ENCODE data around the gene SLC39A7. TPM values are rescaled to one million over a fixed set of nuclear protein-coding genes. Genes with fewer than 3 reads are reported as not detected.
A peak's percentile ranks its signal among the peaks of the same experiment; 100 is the strongest.

SLC39A7 gene
- total and polyA plus RNA-seq, 2 of the 13 experiments (the other 11 are each of a cell fraction or from before 2014, with no cell fraction given): 142 to 229 TPM

DNA sequence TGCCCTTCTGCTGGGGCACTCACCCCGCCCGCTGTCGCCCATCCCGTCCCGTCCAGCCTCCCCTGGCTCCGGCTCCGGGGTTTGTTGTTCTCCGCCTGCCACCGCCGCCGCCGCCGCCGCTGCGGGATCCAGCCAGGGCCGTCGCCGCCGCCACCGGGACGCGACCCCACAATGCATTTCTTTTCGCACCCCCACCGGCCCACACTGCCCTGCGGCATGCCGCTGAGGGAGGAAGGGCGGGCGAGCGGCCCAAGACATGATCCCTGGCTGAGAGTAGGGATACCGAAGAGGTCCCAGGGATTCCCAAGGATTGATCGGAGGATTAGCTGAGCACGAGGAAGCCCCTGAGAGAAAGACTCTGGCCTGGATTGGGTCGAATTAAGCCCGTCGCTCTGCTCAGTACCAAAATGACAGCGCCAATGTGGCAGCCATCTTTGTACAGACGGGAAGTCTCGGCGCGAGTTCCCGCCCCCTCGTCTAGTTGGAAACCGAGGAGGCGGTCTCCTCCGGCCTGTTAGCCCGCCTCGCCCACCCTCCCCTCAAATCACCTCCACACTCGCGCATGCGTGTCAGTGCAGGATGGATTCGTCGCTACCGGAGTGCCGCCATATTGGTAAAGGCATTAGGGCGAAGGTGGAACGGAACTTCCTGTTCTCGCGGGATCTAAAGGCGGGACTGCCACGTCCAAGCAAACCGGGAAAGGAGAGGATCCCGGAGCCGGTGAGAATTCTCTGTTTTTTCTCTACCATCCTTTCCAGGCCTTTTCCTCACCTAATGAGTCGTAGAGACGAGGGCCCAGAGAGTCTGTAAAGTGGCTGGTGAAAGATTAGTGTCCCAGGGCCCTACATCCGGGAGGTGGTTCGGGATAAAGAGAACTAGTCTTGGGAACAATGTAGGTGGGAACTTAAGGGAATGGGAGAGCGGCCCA, at the start of gene SLC39A7, which contains the start of gene RXRB (continued):
- TF ChIP-seq NR2F6 (IDR thresholded peaks at IDR 0.05) (no peak; the same call in 1 of the 2 replicates), NR2F6 (CRISPR knock-in tag; IDR thresholded peaks at IDR 0.05) (0 out of 2 replicates have a peak, but pooled peaks have one; percentile 5), HIVEP1 (CRISPR knock-in tag; IDR thresholded peaks at IDR 0.05) (no peak; the same call in none of the 2 replicates), U2AF2 (IDR thresholded peaks at IDR 0.05; ENCODE audit: low read depth, low read length) (no peak), SUZ12 (IDR thresholded peaks at IDR 0.05; ENCODE audit: low read depth, low read length) (peak; percentile 24; the same call in 1 of the 2 replicates), RBM39 (IDR thresholded peaks at IDR 0.05; ENCODE audit: low read depth, low read length, poor library complexity, severe bottlenecking) (peak; percentile 99), HNF4G (IDR thresholded peaks at IDR 0.05; ENCODE audit: borderline replicate concordance, low read depth, low read length) (peak; percentile 10; the same call in 1 of the 2 replicates), HNF4G (CRISPR knock-in tag; IDR thresholded peaks at IDR 0.05; ENCODE audit: borderline replicate concordance, low read depth) (0 out of 2 replicates have a peak, but pooled peaks have one; percentile 54), CHD2 (IDR thresholded peaks at IDR 0.05; ENCODE audit: low read depth, low read length) (peak; percentile 98), CEBPG (CRISPR knock-in tag; IDR thresholded peaks at IDR 0.05) (peak; percentile 43; the same call in 1 of the 2 replicates), RFX3 (CRISPR knock-in tag; IDR thresholded peaks at IDR 0.05) (no peak; the same call in 1 of the 2 replicates), IRF2 (CRISPR knock-in tag; IDR thresholded peaks at IDR 0.05) (peak; percentile 64; the same call in 1 of the 2 replicates), SIX1 (CRISPR knock-in tag; IDR thresholded peaks at IDR 0.05; ENCODE audit: borderline replicate concordance) (no peak), ZBTB3 (CRISPR knock-in tag; IDR thresholded peaks at IDR 0.05; ENCODE audit: borderline replicate concordance, low read depth) (no peak; the same call in none of the 2 replicates), AKAP8 (CRISPR knock-in tag; IDR thresholded peaks at IDR 0.05) (peak; percentile 80), JUN (CRISPR knock-in tag; IDR thresholded peaks at IDR 0.05) (peak; percentile 20; the same call in 1 of the 2 replicates), SETDB1 (CRISPR knock-in tag; IDR thresholded peaks at IDR 0.05; ENCODE audit: borderline replicate concordance) (no peak), ZNF781 (CRISPR knock-in tag; IDR thresholded peaks at IDR 0.05; ENCODE audit: borderline replicate concordance, not compliant biosample characterization) (no peak), NFYB (CRISPR knock-in tag; IDR thresholded peaks at IDR 0.05) (peak; percentile 54), NR1H2 (CRISPR knock-in tag; IDR thresholded peaks at IDR 0.05; ENCODE audit: borderline replicate concordance, low read depth) (0 out of 2 replicates have a peak, but pooled peaks have one; percentile 51), ZNF431 (CRISPR knock-in tag; IDR thresholded peaks at IDR 0.05; ENCODE audit: borderline replicate concordance, low read depth) (0 out of 2 replicates have a peak, but pooled peaks have one; percentile 31), PHF21A (CRISPR knock-in tag; IDR thresholded peaks at IDR 0.05) (no peak; the same call in 1 of the 2 replicates), IRX3 (CRISPR knock-in tag; IDR thresholded peaks at IDR 0.05; ENCODE audit: borderline replicate concordance, low read depth) (peak; percentile 81; the same call in 1 of the 2 replicates), ISX (CRISPR knock-in tag; conservative IDR thresholded peaks at IDR 0.05) (peak; percentile 89; the same call in 1 of the 2 replicates)
- TF ChIP-seq, protein P1, sequence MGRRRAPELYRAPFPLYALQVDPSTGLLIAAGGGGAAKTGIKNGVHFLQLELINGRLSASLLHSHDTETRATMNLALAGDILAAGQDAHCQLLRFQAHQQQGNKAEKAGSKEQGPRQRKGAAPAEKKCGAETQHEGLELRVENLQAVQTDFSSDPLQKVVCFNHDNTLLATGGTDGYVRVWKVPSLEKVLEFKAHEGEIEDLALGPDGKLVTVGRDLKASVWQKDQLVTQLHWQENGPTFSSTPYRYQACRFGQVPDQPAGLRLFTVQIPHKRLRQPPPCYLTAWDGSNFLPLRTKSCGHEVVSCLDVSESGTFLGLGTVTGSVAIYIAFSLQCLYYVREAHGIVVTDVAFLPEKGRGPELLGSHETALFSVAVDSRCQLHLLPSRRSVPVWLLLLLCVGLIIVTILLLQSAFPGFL (CRISPR knock-in tag; IDR thresholded peaks at IDR 0.05): 0 out of 2 replicates have a peak, but pooled peaks have one; percentile 57
- TF ChIP-seq, protein P2, sequence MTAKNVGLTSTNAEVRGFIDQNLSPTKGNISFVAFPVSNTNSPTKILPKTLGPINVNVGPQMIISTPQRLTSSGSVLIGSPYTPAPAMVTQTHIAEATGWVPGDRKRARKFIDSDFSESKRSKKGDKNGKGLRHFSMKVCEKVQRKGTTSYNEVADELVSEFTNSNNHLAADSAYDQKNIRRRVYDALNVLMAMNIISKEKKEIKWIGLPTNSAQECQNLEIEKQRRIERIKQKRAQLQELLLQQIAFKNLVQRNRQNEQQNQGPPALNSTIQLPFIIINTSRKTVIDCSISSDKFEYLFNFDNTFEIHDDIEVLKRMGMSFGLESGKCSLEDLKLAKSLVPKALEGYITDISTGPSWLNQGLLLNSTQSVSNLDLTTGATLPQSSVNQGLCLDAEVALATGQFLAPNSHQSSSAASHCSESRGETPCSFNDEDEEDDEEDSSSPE (CRISPR knock-in tag; IDR thresholded peaks at IDR 0.05): peak; percentile 76; the same call in 1 of the 2 replicates
- TF ChIP-seq, protein P3, sequence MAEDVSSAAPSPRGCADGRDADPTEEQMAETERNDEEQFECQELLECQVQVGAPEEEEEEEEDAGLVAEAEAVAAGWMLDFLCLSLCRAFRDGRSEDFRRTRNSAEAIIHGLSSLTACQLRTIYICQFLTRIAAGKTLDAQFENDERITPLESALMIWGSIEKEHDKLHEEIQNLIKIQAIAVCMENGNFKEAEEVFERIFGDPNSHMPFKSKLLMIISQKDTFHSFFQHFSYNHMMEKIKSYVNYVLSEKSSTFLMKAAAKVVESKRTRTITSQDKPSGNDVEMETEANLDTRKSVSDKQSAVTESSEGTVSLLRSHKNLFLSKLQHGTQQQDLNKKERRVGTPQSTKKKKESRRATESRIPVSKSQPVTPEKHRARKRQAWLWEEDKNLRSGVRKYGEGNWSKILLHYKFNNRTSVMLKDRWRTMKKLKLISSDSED (CRISPR knock-in tag; IDR thresholded peaks at IDR 0.05): no peak
